SK-N-MC (cell line): ENCODE measurements around the gene TMEM255B.

ENCODE experiments used
- DNase-seq: peaks from one replicate; pipeline ENCODE4 v3.0.0-alpha.2; 2011; ENCODE audit warnings: low read depth, low spot score
- H3K27ac ChIP-seq: fragments of 200-600 bp; sonication (generic); 2 replicates; pipeline ENCODE4 v1.5.1; 2016; ENCODE audit warnings: mixed run types
- H3K36me3 ChIP-seq: fragments of 200-600 bp; sonication (generic); 2 replicates; pipeline ENCODE4 v1.6.1; 2017; ENCODE audit warnings: antibody characterized with exemption, low read length, mixed read lengths; ENCODE audit not compliant: insufficient read depth
- H3K4me3 ChIP-seq: fragments of 200-600 bp; sonication (generic); 2 replicates; pipeline ENCODE4 v1.5.1; 2016
- H3K9ac ChIP-seq: fragments of 200-600 bp; sonication (generic); 2 replicates; pipeline ENCODE4 v1.8.0; 2017; ENCODE audit warnings: mixed run types, mixed read lengths; ENCODE audit not compliant: insufficient read length
- H3K9me3 ChIP-seq: fragments of 200-600 bp; sonication (generic); 2 replicates; pipeline ENCODE4 v1.6.1; 2017; ENCODE audit warnings: low read depth, mild to moderate bottlenecking, antibody characterized with exemption, low read length, moderate library complexity, mixed read lengths
- EZH2 ChIP-seq: fragments of 200-600 bp; sonication (generic); IDR thresholded peaks from one replicate; pipeline ENCODE4 v1.6.1; 2017; ENCODE audit warnings: antibody characterized with exemption
- FOXP2 ChIP-seq: optimal IDR thresholded peaks from 2 replicates; pipeline ENCODE3; 2011; ENCODE audit warnings: mild to moderate bottlenecking, moderate library complexity; ENCODE audit not compliant: insufficient read depth; ENCODE audit errors: extremely low read length, control extremely low read depth
- POLR2AphosphoS5 ChIP-seq: IDR thresholded peaks from 2 replicates; pipeline ENCODE4 v1.6.1; 2012; ENCODE audit warnings: mild to moderate bottlenecking, low read depth, low read length, borderline replicate concordance

Gene TMEM255B

GRCh38 chr13:113746143-113746525 is 12.9 kb upstream of the TMEM255B start:
- Histone ChIP-seq H3K9ac (no peak overlapping the region), H3K36me3 (no peaks in the 10 kb centered on the region), H3K9me3 (no peaks in the 10 kb centered on the region), H3K4me3 (no peak overlapping the region), H3K27ac (no peak overlapping the region)
- no peak for DNase-seq
- TF ChIP-seq FOXP2: no peak
- TF ChIP-seq POLR2AphosphoS5: no peak
- no peak for TF ChIP-seq EZH2

- Histone ChIP-seq H3K9me3 (no peaks in the 10 kb centered on the region), H3K9ac (no peak overlapping the region), H3K4me3 (no peak overlapping the region), H3K27ac (no peak overlapping the region), H3K36me3 (no peaks in the 10 kb centered on the region)
- no peak for TF ChIP-seq EZH2
- no peak for TF ChIP-seq FOXP2
- no peak for TF ChIP-seq POLR2AphosphoS5
- no peak for DNase-seq
These were observed 12.4 kb upstream of the TMEM255B start for GRCh38 chr13:113746671-113747070.

- H3K9me3 ChIP-seq: no peaks in the 10 kb centered on the region
- H3K27ac ChIP-seq: no peak overlapping the region
- H3K36me3 ChIP-seq: no peaks in the 10 kb centered on the region
- no peak overlapping the region for H3K9ac ChIP-seq
- TF ChIP-seq POLR2AphosphoS5 (no peak), FOXP2 (no peak), EZH2 (no peak)
- DNase-seq: no peak
- no peak overlapping the region for H3K4me3 ChIP-seq
These were observed 11.7 kb upstream of the TMEM255B start for GRCh38 chr13:113747291-113747833.

GRCh38 chr13:113748101-113748861 is 10.7 kb upstream of the TMEM255B start:
- H3K36me3 ChIP-seq: no peaks in the 10 kb centered on the region
- H3K9me3 ChIP-seq: no peaks in the 10 kb centered on the region
- H3K27ac ChIP-seq: no peak overlapping the region
- no peak for DNase-seq
- H3K4me3 ChIP-seq: no peak overlapping the region
- TF ChIP-seq POLR2AphosphoS5 (no peak), EZH2 (no peak), FOXP2 (no peak)
- no peak overlapping the region for H3K9ac ChIP-seq

- Histone ChIP-seq H3K36me3 (no peaks in the 10 kb centered on the region), H3K9me3 (no peaks in the 10 kb centered on the region), H3K9ac (no peak overlapping the region), H3K27ac (no peak overlapping the region), H3K4me3 (no peak overlapping the region)
- TF ChIP-seq EZH2 (no peak), FOXP2 (no peak), POLR2AphosphoS5 (no peak)
- DNase-seq: no peak
These were observed 10.1 kb upstream of the TMEM255B start for GRCh38 chr13:113748862-113749451.

- H3K27ac ChIP-seq: no peak overlapping the region
- TF ChIP-seq FOXP2 (no peak), POLR2AphosphoS5 (no peak), EZH2 (no peak)
- H3K9ac ChIP-seq: no peak overlapping the region
- no peaks in the 10 kb centered on the region for H3K9me3 ChIP-seq
- H3K36me3 ChIP-seq: no peaks in the 10 kb centered on the region
- DNase-seq: no peak
- no peak overlapping the region for H3K4me3 ChIP-seq
These were observed 9.5 kb upstream of the TMEM255B start for GRCh38 chr13:113749507-113749906.

GRCh38 chr13:113749967-113750366 is 9.1 kb upstream of the TMEM255B start:
- no peak for DNase-seq

GRCh38 chr13:113750554-113751399 is 8.2 kb upstream of the TMEM255B start:
- Histone ChIP-seq H3K36me3 (no peaks in the 10 kb centered on the region), H3K9me3 (no peaks in the 10 kb centered on the region), H3K27ac (no peak overlapping the region), H3K4me3 (no peak overlapping the region), H3K9ac (no peak overlapping the region)
- no peak for DNase-seq
- TF ChIP-seq FOXP2: no peak
- no peak for TF ChIP-seq EZH2
- TF ChIP-seq POLR2AphosphoS5: no peak

More at GRCh38 chr13:113749967-113750366, 9.1 kb upstream of the TMEM255B start:
- Histone ChIP-seq H3K27ac (no peak overlapping the region), H3K4me3 (no peak overlapping the region), H3K9me3 (no peaks in the 10 kb centered on the region), H3K36me3 (no peaks in the 10 kb centered on the region), H3K9ac (no peak overlapping the region)
- no peak for TF ChIP-seq POLR2AphosphoS5
